ENCODE results near the gene STX4.

DNA sequence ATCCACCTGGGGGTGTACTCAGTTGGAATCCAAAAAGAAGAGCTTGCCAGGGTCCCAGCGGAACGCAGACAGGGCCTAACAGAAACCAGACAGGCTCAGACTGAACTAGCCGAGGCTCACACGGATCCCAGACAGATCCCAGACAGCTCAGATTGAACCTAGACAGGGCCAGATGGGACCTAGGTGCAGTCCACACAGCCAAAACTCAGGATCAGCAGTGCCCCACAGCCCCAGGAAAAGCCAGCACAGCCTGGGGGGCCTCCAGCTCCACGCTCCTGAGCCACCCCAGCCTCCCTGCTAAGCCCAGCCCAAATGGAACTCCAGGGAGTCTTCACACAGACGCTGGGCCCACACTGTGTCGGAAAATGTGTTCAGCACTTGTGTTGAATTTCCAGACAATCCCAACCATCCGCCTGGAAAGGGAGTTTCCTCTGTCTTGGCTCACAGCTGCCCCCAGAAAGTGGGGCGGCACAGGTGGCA, 30.5 kb upstream of the STX4 start:
- TF ChIP-seq ZFP3 (CRISPR knock-in tag; IDR thresholded peaks at IDR 0.05) (no peak), ARNTL (CRISPR knock-in tag; IDR thresholded peaks at IDR 0.05; ENCODE audit: borderline replicate concordance, low read depth) (no peak), CSDC2 (CRISPR knock-in tag; IDR thresholded peaks at IDR 0.05) (no peak), RARB (CRISPR knock-in tag; IDR thresholded peaks at IDR 0.05) (no peak), ZNF8 (CRISPR knock-in tag; IDR thresholded peaks at IDR 0.05) (no peak), BACH2 (CRISPR knock-in tag; IDR thresholded peaks at IDR 0.05; ENCODE audit: borderline replicate concordance) (no peak), ISL1 (CRISPR knock-in tag; IDR thresholded peaks at IDR 0.05) (no peak), ZFP30 (CRISPR knock-in tag; IDR thresholded peaks at IDR 0.05) (no peak)
- TF ChIP-seq, protein P1, sequence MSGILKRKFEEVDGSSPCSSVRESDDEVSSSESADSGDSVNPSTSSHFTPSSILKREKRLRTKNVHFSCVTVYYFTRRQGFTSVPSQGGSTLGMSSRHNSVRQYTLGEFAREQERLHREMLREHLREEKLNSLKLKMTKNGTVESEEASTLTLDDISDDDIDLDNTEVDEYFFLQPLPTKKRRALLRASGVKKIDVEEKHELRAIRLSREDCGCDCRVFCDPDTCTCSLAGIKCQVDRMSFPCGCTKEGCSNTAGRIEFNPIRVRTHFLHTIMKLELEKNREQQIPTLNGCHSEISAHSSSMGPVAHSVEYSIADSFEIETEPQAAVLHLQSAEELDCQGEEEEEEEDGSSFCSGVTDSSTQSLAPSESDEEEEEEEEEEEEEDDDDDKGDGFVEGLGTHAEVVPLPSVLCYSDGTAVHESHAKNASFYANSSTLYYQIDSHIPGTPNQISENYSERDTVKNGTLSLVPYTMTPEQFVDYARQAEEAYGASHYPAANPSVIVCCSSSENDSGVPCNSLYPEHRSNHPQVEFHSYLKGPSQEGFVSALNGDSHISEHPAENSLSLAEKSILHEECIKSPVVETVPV (CRISPR knock-in tag; IDR thresholded peaks at IDR 0.05): no peak
- TF ChIP-seq, protein P2, sequence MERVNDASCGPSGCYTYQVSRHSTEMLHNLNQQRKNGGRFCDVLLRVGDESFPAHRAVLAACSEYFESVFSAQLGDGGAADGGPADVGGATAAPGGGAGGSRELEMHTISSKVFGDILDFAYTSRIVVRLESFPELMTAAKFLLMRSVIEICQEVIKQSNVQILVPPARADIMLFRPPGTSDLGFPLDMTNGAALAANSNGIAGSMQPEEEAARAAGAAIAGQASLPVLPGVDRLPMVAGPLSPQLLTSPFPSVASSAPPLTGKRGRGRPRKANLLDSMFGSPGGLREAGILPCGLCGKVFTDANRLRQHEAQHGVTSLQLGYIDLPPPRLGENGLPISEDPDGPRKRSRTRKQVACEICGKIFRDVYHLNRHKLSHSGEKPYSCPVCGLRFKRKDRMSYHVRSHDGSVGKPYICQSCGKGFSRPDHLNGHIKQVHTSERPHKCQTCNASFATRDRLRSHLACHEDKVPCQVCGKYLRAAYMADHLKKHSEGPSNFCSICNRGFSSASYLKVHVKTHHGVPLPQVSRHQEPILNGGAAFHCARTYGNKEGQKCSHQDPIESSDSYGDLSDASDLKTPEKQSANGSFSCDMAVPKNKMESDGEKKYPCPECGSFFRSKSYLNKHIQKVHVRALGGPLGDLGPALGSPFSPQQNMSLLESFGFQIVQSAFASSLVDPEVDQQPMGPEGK (CRISPR knock-in tag; IDR thresholded peaks at IDR 0.05; ENCODE audit: borderline replicate concordance): no peak
- TF ChIP-seq, protein P3, sequence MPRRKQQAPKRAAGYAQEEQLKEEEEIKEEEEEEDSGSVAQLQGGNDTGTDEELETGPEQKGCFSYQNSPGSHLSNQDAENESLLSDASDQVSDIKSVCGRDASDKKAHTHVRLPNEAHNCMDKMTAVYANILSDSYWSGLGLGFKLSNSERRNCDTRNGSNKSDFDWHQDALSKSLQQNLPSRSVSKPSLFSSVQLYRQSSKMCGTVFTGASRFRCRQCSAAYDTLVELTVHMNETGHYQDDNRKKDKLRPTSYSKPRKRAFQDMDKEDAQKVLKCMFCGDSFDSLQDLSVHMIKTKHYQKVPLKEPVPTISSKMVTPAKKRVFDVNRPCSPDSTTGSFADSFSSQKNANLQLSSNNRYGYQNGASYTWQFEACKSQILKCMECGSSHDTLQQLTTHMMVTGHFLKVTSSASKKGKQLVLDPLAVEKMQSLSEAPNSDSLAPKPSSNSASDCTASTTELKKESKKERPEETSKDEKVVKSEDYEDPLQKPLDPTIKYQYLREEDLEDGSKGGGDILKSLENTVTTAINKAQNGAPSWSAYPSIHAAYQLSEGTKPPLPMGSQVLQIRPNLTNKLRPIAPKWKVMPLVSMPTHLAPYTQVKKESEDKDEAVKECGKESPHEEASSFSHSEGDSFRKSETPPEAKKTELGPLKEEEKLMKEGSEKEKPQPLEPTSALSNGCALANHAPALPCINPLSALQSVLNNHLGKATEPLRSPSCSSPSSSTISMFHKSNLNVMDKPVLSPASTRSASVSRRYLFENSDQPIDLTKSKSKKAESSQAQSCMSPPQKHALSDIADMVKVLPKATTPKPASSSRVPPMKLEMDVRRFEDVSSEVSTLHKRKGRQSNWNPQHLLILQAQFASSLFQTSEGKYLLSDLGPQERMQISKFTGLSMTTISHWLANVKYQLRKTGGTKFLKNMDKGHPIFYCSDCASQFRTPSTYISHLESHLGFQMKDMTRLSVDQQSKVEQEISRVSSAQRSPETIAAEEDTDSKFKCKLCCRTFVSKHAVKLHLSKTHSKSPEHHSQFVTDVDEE (CRISPR knock-in tag; IDR thresholded peaks at IDR 0.05): no peak
- TF ChIP-seq, protein P4, sequence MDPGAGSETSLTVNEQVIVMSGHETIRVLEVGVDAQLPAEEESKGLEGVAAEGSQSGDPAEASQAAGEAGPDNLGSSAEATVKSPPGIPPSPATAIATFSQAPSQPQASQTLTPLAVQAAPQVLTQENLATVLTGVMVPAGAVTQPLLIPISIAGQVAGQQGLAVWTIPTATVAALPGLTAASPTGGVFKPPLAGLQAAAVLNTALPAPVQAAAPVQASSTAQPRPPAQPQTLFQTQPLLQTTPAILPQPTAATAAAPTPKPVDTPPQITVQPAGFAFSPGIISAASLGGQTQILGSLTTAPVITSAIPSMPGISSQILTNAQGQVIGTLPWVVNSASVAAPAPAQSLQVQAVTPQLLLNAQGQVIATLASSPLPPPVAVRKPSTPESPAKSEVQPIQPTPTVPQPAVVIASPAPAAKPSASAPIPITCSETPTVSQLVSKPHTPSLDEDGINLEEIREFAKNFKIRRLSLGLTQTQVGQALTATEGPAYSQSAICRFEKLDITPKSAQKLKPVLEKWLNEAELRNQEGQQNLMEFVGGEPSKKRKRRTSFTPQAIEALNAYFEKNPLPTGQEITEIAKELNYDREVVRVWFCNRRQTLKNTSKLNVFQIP (CRISPR knock-in tag; IDR thresholded peaks at IDR 0.05; ENCODE audit: borderline replicate concordance, low read depth): no peak
